GM23338 (cell line): ENCODE measurements around the gene PRDM8. TPM values are rescaled to one million over a fixed set of nuclear protein-coding genes. Genes with fewer than 3 reads are reported as not detected.
A peak's percentile ranks its signal among the peaks of the same experiment; 100 is the strongest.

Experiments
- ATAC-seq: fragments of 200-7000 bp; cut with Tn5 transposase; 3 replicates; pipeline ENCODE4 v1.9.1; 2020
- DNase-seq: peaks from one replicate; pipeline ENCODE4 v3.0.0-alpha.2; 2015; ENCODE audit warnings: low spot score
- H2AFZ ChIP-seq: fragments of 200-600 bp; sonication (generic); 2 replicates; pipeline ENCODE4 v1.8.0; 2016; ENCODE audit warnings: antibody characterized with exemption, mild to moderate bottlenecking, moderate library complexity
- H3F3A ChIP-seq: fragments of 200-600 bp; sonication (generic); replicated peaks from 2 replicates; pipeline ENCODE4 v1.8.0; 2017; ENCODE audit warnings: antibody characterized with exemption, mixed run types, low read depth
- H3K27ac ChIP-seq: fragments of 200-600 bp; sonication (generic); 2 replicates; pipeline ENCODE4 v1.6.1; 2016; ENCODE audit warnings: low read depth
- H3K27me3 ChIP-seq: fragments of 200-600 bp; sonication (generic); 2 replicates; pipeline ENCODE4 v1.8.0; 2016; ENCODE audit warnings: mild to moderate bottlenecking, mixed run types, moderate library complexity; ENCODE audit not compliant: insufficient read depth
- H3K36me3 ChIP-seq: fragments of 200-600 bp; sonication (generic); 2 replicates; pipeline ENCODE4 v1.8.0; 2016; ENCODE audit warnings: mild to moderate bottlenecking; ENCODE audit not compliant: insufficient read depth
- H3K4me1 ChIP-seq: fragments of 200-600 bp; sonication (generic); 2 replicates; pipeline ENCODE4 v1.8.0; 2016; ENCODE audit warnings: mild to moderate bottlenecking, moderate library complexity; ENCODE audit not compliant: insufficient read depth
- H3K4me2 ChIP-seq: fragments of 200-600 bp; sonication (generic); 2 replicates; pipeline ENCODE4 v1.7.1; 2017; ENCODE audit warnings: mixed run types
- H3K4me3 ChIP-seq: fragments of 200-600 bp; sonication (generic); 2 replicates; pipeline ENCODE4 v1.6.1; 2016; ENCODE audit warnings: mixed run types
- H3K79me2 ChIP-seq: fragments of 200-600 bp; sonication (generic); replicated peaks from 2 replicates; pipeline ENCODE4 v1.8.0; 2017; ENCODE audit warnings: mild to moderate bottlenecking; ENCODE audit not compliant: insufficient read depth
- H3K9me2 ChIP-seq: fragments of 200-600 bp; sonication (generic); 2 replicates; pipeline ENCODE4 v1.8.0; 2017; ENCODE audit not compliant: insufficient read depth
- H4K20me1 ChIP-seq: fragments of 200-600 bp; sonication (generic); replicated peaks from 2 replicates; pipeline ENCODE4 v1.8.0; 2017; ENCODE audit warnings: mild to moderate bottlenecking; ENCODE audit not compliant: insufficient read depth
- H3K27ac Mint-ChIP-seq: 2 replicates; pipeline ENCODE4 v1.8.0; 2020; ENCODE audit warnings: inconsistent platforms, mild to moderate bottlenecking, moderate library complexity, mixed read lengths
- H3K27me3 Mint-ChIP-seq: 3 replicates; pipeline ENCODE4 v1.8.0; 2022; ENCODE audit warnings: low read depth, mild to moderate bottlenecking, moderate library complexity, mixed read lengths, inconsistent platforms; ENCODE audit not compliant: insufficient read depth, poor library complexity
- H3K36me3 Mint-ChIP-seq: 3 replicates; pipeline ENCODE4 v1.8.0; 2021; ENCODE audit warnings: low read depth, mild to moderate bottlenecking, inconsistent platforms, moderate library complexity, mixed read lengths
- H3K4me1 Mint-ChIP-seq: 3 replicates; pipeline ENCODE4 v1.8.0; 2020; ENCODE audit warnings: mild to moderate bottlenecking, inconsistent platforms, mixed read lengths
- H3K4me3 Mint-ChIP-seq: 3 replicates; pipeline ENCODE4 v1.8.0; 2021; ENCODE audit warnings: moderate library complexity, mild to moderate bottlenecking, inconsistent platforms, mixed read lengths
- H3K9me3 Mint-ChIP-seq: 3 replicates; pipeline ENCODE4 v1.8.0; 2020; ENCODE audit warnings: moderate library complexity, mild to moderate bottlenecking, inconsistent platforms, mixed read lengths
- CREB1 ChIP-seq: fragments of 250-450 bp; sonication (Bioruptor Pico); IDR thresholded peaks from 2 replicates; pipeline ENCODE4 v1.5.0; 2020; ENCODE audit warnings: low read depth, mild to moderate bottlenecking, moderate library complexity
- EZH2 ChIP-seq: fragments of 200-600 bp; sonication (generic); IDR thresholded peaks from one replicate; pipeline ENCODE4 v1.8.0; 2017; ENCODE audit warnings: antibody characterized with exemption, mild to moderate bottlenecking, low read depth; ENCODE audit not compliant: unreplicated experiment
- EZH2phosphoT487 ChIP-seq: fragments of 200-600 bp; sonication (generic); IDR thresholded peaks from one replicate; pipeline ENCODE4 v1.8.1; 2018; ENCODE audit warnings: antibody characterized with exemption; ENCODE audit not compliant: unreplicated experiment
- JUNB ChIP-seq: IDR thresholded peaks from one replicate; pipeline ENCODE4 v1.6.1; 2016; ENCODE audit warnings: antibody characterized with exemption; ENCODE audit not compliant: unreplicated experiment
- NANOG ChIP-seq: IDR thresholded peaks from 2 replicates; pipeline ENCODE4 v1.6.1; 2016; ENCODE audit warnings: antibody characterized with exemption, borderline replicate concordance
- STAT1 ChIP-seq: IDR thresholded peaks from one replicate; pipeline ENCODE4 v1.6.1; 2016; ENCODE audit warnings: antibody characterized with exemption; ENCODE audit not compliant: unreplicated experiment
- ZNF114 ChIP-seq: fragments of 250-450 bp; sonication (Bioruptor Pico); IDR thresholded peaks from 2 replicates; pipeline ENCODE4 v1.5.0; 2020; ENCODE audit warnings: mild to moderate bottlenecking, moderate library complexity
- ZNF331 ChIP-seq: fragments of 250-450 bp; sonication (Bioruptor Pico); IDR thresholded peaks from 2 replicates; pipeline ENCODE4 v1.5.0; 2020; ENCODE audit warnings: low read depth, mild to moderate bottlenecking, moderate library complexity
- polyA plus RNA-seq: library from polyadenylated mRNA; unstranded; fragments of >200 nt; fragmentation: Nextera tagmentation; extraction: Ambion mirVana; gene quantifications from 2 replicates; pipeline ENCODE4 v1.2.1, GENCODE V29; 2016
- total RNA-seq: library from RNA; depleted of rRNA; stranded (reverse); fragments of >200 nt; shearing (Covaris generic); gene quantifications from 2 replicates; pipeline ENCODE4 v1.2.3, GENCODE V29; 2014
- TF ChIP-seq, protein P1 (sequence below), 2 experiments: fragments of 200-600 bp in 1 of 2; sonication (generic) in 1 of 2; conservative IDR thresholded peaks; 2 replicates each; pipeline versions ENCODE4 v1.5.1 to v1.6.1; 2016 to 2017; ENCODE audit warnings: antibody characterized with exemption in 2 of 2, low read depth in 2 of 2, mild to moderate bottlenecking in 2 of 2, moderate library complexity in 1 of 2
- TF ChIP-seq, protein P2 (sequence below): fragments of 250-450 bp; sonication (Bioruptor Pico); IDR thresholded peaks from 2 replicates; pipeline ENCODE4 v1.5.0; 2020; ENCODE audit warnings: mild to moderate bottlenecking, moderate library complexity

The PRDM8 gene
- total and polyA plus RNA-seq, 2 experiments from 2014 or later = 0.16 TPM; not detected in 1

GRCh38 chr4:80199004-80199560, 1.8 kb downstream of the PRDM8 start:
- Mint-ChIP-seq H3K4me3 (no peak overlapping the region), H3K27ac (no peak overlapping the region), H3K9me3 (peaks cover 4% of the 10 kb centered on the region; the same call in 2 of the 3 replicates), H3K36me3 (no peaks in the 10 kb centered on the region; the same call in 2 of the 3 replicates), H3K27me3 (peaks cover 94% of the 10 kb centered on the region), H3K4me1 (peaks cover 35% of the 10 kb centered on the region)
- Histone ChIP-seq H3K4me1 (peaks cover 33% of the 10 kb centered on the region), H3K27ac (no peak overlapping the region), H3K27me3 (peaks cover 100% of the 10 kb centered on the region), H3K4me2 (no peak overlapping the region), H4K20me1 (peaks cover 51% of the 10 kb centered on the region), H3K36me3 (no peaks in the 10 kb centered on the region), H3K9me2 (no peaks in the 10 kb centered on the region), H3K4me3 (no peak overlapping the region), H3F3A (peaks cover 28% of the 10 kb centered on the region; the same call in 1 of the 2 replicates), H3K79me2 (no peaks in the 10 kb centered on the region), H2AFZ (no peak overlapping the region)
- TF ChIP-seq EZH2 (peak; percentile 70), STAT1 (no peak), EZH2phosphoT487 (peak; percentile 71), NANOG (no peak), ZNF114 (CRISPR knock-in tag) (no peak)
- TF ChIP-seq, protein P1, sequence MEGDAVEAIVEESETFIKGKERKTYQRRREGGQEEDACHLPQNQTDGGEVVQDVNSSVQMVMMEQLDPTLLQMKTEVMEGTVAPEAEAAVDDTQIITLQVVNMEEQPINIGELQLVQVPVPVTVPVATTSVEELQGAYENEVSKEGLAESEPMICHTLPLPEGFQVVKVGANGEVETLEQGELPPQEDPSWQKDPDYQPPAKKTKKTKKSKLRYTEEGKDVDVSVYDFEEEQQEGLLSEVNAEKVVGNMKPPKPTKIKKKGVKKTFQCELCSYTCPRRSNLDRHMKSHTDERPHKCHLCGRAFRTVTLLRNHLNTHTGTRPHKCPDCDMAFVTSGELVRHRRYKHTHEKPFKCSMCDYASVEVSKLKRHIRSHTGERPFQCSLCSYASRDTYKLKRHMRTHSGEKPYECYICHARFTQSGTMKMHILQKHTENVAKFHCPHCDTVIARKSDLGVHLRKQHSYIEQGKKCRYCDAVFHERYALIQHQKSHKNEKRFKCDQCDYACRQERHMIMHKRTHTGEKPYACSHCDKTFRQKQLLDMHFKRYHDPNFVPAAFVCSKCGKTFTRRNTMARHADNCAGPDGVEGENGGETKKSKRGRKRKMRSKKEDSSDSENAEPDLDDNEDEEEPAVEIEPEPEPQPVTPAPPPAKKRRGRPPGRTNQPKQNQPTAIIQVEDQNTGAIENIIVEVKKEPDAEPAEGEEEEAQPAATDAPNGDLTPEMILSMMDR (conservative IDR thresholded peaks at IDR 0.05; ENCODE audit: low read depth in 2 of 2) = no peak
- no peak for DNase-seq
- no peak for ATAC-seq

- H3K4me3 Mint-ChIP-seq = no peak overlapping the region
Measured at GRCh38 chr4:80199947-80200346, 2.6 kb downstream of the PRDM8 start.

More at GRCh38 chr4:80199947-80200346, 2.6 kb downstream of the PRDM8 start:
- Histone ChIP-seq H3K4me1 (peaks cover 33% of the 10 kb centered on the region), H3K4me3 (no peak overlapping the region), H3K9me2 (no peaks in the 10 kb centered on the region), H3K4me2 (no peak overlapping the region), H3K27ac (no peak overlapping the region), H3K36me3 (no peaks in the 10 kb centered on the region), H3F3A (peaks cover 29% of the 10 kb centered on the region; the same call in 1 of the 2 replicates), H4K20me1 (peaks cover 48% of the 10 kb centered on the region), H3K27me3 (peaks cover 100% of the 10 kb centered on the region), H3K79me2 (no peaks in the 10 kb centered on the region), H2AFZ (no peak overlapping the region)
- H3K9me3 Mint-ChIP-seq = peaks cover 4% of the 10 kb centered on the region; the same call in 2 of the 3 replicates
- H3K4me1 Mint-ChIP-seq = peaks cover 35% of the 10 kb centered on the region
- no peaks in the 10 kb centered on the region; the same call in 2 of the 3 replicates for H3K36me3 Mint-ChIP-seq
- no peak overlapping the region for H3K27ac Mint-ChIP-seq
- no peak for DNase-seq
- no peak for TF ChIP-seq CREB1
- no peak for TF ChIP-seq NANOG
- peak; percentile 56 for TF ChIP-seq EZH2
- no peak for TF ChIP-seq ZNF114 (CRISPR knock-in tag)
- no peak for TF ChIP-seq ZNF331 (CRISPR knock-in tag)
- TF ChIP-seq, protein P2, sequence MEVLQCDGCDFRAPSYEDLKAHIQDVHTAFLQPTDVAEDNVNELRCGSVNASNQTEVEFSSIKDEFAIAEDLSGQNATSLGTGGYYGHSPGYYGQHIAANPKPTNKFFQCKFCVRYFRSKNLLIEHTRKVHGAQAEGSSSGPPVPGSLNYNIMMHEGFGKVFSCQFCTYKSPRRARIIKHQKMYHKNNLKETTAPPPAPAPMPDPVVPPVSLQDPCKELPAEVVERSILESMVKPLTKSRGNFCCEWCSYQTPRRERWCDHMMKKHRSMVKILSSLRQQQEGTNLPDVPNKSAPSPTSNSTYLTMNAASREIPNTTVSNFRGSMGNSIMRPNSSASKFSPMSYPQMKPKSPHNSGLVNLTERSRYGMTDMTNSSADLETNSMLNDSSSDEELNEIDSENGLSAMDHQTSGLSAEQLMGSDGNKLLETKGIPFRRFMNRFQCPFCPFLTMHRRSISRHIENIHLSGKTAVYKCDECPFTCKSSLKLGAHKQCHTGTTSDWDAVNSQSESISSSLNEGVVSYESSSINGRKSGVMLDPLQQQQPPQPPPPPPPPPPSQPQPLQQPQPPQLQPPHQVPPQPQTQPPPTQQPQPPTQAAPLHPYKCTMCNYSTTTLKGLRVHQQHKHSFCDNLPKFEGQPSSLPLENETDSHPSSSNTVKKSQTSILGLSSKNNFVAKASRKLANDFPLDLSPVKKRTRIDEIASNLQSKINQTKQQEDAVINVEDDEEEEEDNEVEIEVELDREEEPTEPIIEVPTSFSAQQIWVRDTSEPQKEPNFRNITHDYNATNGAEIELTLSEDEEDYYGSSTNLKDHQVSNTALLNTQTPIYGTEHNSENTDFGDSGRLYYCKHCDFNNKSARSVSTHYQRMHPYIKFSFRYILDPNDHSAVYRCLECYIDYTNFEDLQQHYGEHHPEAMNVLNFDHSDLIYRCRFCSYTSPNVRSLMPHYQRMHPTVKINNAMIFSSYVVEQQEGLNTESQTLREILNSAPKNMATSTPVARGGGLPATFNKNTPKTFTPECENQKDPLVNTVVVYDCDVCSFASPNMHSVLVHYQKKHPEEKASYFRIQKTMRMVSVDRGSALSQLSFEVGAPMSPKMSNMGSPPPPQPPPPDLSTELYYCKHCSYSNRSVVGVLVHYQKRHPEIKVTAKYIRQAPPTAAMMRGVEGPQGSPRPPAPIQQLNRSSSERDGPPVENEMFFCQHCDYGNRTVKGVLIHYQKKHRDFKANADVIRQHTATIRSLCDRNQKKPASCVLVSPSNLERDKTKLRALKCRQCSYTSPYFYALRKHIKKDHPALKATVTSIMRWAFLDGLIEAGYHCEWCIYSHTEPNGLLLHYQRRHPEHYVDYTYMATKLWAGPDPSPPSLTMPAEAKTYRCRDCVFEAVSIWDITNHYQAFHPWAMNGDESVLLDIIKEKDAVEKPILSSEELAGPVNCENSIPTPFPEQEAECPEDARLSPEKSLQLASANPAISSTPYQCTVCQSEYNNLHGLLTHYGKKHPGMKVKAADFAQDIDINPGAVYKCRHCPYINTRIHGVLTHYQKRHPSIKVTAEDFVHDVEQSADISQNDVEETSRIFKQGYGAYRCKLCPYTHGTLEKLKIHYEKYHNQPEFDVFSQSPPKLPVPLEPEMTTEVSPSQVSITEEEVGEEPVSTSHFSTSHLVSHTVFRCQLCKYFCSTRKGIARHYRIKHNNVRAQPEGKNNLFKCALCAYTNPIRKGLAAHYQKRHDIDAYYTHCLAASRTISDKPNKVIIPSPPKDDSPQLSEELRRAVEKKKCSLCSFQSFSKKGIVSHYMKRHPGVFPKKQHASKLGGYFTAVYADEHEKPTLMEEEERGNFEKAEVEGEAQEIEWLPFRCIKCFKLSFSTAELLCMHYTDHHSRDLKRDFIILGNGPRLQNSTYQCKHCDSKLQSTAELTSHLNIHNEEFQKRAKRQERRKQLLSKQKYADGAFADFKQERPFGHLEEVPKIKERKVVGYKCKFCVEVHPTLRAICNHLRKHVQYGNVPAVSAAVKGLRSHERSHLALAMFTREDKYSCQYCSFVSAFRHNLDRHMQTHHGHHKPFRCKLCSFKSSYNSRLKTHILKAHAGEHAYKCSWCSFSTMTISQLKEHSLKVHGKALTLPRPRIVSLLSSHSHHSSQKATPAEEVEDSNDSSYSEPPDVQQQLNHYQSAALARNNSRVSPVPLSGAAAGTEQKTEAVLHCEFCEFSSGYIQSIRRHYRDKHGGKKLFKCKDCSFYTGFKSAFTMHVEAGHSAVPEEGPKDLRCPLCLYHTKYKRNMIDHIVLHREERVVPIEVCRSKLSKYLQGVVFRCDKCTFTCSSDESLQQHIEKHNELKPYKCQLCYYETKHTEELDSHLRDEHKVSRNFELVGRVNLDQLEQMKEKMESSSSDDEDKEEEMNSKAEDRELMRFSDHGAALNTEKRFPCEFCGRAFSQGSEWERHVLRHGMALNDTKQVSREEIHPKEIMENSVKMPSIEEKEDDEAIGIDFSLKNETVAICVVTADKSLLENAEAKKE = no peak
- TF ChIP-seq JUNB = no peak
- peak; percentile 52 for TF ChIP-seq EZH2phosphoT487
- peaks cover 94% of the 10 kb centered on the region for H3K27me3 Mint-ChIP-seq
- no peak for ATAC-seq
